IPS DF 4.7 (cell line): ENCODE measurements around the gene DAZAP1.

ENCODE experiments used
- DNase-seq: peaks from one replicate; pipeline ENCODE4 v3.0.0-alpha.2; 2013; ENCODE audit warnings: low spot score; ENCODE audit errors: extremely low read depth

Gene DAZAP1

DNA sequence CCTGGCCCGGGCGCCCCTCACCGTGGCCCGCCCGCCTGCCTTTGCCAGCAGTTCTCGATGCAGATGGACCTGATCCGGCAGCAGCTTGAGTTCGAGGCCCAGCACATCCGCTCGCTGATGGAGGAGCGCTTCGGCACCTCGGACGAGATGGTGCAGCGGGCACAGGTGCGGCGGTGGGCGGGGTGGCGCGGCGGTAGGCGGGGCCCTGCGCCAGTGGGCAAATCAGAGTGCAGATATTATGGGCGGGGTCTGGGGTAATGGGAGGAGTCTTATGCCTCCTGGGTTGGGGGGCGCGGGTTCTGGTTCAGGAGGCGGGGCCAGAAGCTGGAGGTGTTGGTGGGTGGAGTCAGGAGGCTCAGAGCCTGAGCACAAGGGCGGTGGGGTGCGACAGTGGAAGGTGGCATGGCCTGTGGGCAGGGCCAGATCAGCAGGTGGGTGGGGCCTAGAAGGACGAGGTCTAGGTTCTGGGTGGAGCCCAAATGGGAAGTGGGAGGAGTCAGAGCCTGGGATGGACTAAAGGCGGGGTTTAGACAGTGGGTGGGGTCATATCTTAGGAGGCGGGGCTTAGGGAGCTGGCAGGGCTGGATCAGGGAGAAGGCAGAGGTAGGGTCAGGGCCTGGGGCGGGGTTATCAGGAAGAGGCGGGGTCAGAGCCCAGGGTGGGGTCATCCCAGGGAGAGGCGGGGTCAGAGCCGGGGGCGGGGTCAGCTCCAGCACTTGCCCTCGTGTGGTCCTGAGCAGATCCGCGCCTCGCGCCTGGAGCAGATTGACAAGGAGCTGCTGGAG is 48.1 kb downstream of the DAZAP1 start:
- DNase-seq = no peak

DNA sequence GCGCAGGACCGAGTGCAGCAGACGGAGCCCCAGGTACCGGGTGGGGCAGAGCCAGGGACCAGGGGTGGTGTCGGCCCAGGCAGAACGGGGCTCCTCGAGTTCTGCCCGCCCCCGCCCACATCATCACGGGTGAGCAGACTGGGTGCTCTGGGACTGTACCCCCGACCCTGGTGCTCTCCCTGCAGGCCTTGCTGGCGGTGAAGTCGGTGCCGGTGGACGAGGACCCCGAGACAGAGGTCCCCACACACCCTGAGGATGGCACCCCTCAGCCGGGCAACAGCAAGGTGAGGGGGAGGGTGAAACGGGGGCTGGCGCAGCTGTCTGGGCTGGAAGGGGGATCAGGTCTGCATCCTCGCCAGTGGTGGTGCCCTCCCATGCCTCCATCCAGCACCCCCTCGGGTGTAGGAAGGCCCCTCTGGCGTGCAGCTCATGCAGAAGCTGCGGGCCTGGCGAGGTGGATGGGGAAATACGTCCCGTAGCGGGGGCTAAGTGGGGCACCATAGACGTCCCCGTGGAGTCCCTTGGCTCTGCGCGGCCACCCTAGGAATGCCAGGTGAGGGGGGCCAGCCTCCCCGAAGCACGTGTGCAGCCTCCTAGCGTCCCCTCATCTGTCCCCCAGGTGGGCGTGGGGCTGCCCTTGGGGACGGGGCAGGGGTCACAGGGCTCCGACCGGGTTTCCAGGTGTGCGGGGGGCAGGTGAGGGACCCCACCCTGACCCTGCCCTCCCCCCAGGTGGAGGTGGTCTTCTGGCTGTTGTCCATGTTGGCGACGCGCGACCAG is 48.9 kb downstream of the DAZAP1 start:
- no peak for DNase-seq

DNA sequence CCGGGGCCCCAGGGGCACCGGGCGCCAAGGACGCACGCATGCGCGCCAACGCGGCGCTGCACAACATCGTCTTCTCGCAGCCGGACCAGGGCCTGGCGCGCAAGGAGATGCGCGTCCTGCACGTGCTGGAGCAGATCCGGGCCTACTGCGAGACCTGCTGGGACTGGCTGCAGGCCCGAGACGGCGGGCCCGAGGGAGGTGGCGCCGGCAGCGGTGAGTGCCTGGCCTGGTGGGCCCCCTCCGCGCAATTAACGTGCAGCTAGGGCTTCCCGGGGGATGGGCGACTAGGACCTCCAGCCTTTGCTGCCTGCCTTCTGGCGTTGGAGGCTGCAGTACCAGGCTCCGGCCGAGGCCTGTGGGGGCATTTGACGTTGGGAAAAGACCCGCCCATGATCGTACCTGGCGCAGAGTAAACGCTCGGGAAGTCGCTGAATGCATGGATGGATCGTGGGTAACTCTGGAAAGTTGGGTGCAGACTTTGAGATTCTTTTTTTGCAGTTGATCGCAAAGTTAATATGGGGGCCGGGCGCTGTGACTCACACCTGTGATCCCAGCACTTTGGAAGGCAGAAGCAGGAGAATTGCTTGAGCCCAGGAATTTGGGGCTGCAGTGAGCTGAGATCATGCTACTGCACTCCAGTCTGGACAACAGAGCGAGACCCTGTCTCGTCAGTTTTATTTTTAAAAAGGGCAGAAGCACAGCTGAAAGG is 49.8 kb downstream of the DAZAP1 start:
- no peak for DNase-seq

DNA sequence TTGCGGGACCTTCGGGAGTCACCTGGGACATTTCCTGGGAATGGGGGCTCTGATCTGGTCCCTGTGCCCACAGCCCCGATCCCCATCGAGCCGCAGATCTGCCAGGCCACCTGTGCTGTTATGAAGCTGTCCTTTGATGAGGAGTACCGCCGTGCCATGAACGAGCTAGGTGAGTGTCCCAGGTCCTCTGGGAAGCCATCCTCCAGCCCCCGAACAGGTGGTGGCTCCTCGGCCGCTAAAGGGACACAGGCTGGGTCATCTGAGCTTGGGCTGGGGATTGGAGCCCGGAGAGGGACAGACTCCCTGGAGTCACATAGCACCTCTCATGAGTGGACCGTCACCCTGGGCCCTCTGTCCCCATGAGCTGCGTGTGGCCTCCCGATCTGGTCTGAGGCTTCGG is 50.5 kb downstream of the DAZAP1 start:
- DNase-seq = no peak

DNA sequence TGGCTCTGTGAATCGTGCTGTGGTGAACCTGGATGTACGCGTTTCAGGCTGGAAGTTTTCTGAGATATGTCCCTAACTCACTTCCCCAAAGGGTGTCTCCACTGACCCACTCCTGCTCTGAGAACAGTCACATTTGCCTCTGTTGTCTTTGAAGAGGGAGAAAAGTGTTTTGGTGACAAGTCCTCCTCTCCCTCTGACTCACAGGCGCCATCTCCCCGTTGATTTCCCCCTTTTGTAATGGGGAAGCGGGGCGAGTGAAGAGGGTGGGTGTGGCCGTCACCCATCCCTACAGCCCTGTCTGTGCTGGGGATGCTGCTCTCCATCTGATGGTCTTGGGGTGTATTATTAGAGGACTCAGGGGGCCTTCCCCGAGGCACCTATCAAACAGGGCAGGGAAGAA is 52.1 kb downstream of the DAZAP1 start:
- DNase-seq = no peak

DNA sequence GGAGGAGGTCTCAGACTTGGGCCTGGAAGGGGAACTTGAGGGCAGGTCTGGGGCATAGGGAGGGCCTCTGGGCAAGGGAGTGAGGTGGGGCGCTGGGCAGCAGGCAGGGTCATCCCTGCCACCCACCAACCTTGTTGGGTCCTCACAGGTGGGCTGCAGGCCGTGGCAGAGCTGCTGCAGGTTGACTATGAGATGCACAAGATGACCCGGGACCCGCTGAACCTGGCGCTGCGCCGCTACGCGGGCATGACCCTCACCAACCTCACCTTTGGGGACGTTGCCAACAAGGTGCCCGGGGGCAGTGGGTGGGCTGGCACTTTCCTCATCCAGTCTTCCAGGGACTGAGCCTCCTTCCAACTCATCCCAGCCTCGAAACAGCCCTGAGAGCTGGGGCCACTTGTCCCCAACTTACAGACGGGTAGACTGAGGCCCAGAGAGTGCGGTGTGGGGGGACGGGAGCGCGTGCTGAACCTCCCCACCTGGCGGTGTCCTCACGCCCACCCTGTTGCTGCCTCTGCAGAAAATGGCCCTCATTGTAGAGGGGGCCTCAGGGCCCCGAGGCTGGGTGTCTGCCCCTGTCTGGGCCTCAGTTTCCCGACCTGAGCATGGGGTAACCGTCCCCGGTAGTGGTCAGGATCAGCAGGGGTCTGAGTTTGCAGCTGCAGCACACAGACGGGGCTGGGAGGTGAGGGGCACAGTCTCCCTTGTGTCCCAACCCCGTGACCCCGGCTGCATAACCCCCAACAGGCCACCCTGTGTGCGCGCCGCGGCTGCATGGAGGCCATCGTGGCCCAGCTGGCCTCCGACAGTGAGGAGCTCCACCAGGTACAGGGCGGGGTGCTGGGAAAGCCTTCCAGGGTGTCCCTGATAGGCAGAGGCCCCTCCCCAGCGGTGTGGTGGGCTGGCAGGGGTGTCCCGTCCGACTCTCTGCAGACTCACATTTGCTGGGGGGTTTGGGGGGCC is 52.9 kb downstream of the DAZAP1 start:
- DNase-seq = no peak

DNA sequence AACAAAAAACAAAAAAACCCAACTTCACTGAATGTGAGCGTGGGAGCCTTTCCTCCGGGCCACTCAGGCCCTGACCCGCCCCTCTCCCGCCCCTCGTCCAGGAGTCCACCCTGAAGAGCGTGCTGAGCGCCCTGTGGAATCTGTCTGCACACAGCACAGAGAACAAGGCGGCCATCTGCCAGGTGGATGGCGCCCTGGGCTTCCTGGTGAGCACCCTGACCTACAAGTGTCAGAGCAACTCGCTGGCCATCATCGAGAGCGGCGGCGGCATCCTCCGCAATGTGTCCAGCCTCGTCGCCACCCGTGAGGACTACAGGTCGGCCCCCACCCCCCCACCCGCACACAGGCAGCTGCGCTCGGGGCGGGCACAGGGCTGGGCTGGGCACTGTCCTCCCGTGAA is 54.5 kb downstream of the DAZAP1 start:
- no peak for DNase-seq

DNA sequence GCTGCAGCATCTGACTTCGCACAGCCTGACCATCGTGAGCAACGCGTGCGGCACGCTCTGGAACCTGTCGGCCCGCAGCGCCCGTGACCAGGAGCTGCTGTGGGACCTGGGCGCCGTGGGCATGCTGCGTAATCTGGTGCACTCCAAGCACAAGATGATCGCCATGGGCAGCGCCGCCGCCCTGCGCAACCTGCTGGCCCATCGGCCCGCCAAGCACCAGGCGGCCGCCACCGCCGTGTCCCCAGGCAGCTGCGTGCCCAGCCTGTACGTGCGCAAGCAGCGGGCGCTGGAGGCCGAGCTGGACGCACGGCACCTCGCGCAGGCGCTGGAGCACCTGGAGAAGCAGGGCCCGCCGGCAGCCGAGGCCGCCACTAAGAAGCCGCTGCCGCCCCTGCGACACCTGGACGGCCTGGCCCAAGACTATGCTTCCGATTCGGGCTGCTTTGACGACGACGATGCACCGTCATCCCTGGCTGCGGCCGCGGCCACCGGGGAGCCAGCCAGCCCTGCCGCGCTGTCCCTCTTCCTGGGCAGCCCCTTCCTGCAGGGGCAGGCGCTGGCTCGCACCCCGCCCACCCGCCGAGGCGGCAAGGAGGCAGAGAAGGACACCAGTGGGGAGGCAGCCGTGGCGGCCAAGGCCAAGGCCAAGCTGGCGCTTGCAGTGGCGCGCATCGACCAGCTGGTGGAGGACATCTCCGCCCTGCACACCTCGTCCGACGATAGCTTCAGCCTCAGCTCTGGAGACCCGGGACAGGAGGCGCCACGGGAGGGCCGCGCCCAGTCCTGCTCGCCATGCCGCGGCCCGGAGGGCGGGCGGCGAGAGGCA is 58.0 kb downstream of the DAZAP1 start:
- DNase-seq = no peak

DNA sequence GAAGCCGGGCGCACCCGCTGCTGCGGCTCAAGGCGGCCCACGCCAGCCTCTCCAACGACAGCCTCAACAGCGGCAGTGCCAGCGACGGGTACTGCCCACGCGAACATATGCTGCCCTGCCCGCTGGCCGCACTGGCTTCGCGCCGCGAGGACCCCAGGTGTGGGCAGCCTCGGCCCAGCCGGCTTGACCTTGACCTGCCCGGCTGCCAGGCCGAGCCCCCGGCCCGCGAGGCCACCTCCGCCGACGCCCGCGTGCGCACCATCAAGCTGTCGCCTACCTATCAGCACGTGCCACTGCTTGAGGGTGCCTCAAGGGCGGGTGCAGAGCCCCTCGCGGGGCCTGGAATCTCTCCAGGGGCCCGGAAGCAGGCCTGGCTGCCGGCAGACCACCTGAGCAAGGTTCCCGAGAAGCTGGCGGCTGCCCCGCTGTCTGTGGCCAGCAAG is 58.7 kb downstream of the DAZAP1 start:
- DNase-seq = no peak

DNA sequence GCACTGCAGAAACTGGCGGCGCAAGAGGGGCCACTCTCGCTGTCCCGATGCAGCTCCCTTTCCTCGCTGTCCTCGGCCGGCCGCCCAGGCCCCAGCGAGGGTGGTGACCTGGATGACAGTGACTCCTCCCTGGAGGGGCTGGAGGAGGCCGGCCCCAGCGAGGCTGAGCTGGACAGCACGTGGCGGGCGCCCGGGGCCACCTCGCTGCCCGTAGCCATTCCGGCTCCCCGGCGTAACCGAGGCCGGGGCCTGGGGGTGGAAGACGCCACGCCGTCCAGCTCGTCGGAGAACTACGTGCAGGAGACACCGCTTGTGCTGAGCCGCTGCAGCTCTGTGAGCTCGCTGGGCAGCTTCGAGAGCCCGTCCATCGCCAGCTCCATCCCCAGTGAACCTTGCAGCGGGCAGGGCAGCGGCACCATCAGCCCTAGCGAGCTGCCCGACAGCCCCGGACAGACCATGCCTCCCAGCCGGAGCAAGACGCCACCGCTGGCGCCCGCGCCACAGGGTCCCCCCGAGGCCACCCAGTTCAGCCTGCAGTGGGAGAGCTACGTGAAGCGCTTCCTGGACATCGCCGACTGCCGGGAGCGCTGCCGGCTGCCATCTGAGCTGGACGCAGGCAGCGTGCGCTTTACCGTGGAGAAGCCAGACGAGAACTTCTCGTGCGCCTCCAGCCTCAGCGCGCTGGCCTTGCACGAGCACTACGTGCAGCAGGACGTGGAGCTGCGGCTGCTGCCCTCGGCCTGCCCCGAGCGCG is 59.3 kb downstream of the DAZAP1 start:
- no peak for DNase-seq

DNA sequence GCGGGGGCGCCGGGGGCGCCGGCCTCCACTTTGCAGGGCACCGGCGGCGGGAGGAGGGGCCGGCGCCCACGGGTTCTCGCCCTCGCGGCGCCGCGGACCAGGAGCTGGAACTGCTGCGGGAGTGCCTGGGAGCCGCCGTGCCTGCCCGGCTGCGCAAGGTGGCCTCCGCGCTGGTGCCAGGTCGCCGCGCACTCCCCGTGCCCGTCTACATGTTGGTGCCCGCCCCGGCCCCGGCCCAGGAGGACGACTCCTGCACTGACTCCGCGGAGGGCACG is 59.8 kb downstream of the DAZAP1 start:
- no peak for DNase-seq

DNA sequence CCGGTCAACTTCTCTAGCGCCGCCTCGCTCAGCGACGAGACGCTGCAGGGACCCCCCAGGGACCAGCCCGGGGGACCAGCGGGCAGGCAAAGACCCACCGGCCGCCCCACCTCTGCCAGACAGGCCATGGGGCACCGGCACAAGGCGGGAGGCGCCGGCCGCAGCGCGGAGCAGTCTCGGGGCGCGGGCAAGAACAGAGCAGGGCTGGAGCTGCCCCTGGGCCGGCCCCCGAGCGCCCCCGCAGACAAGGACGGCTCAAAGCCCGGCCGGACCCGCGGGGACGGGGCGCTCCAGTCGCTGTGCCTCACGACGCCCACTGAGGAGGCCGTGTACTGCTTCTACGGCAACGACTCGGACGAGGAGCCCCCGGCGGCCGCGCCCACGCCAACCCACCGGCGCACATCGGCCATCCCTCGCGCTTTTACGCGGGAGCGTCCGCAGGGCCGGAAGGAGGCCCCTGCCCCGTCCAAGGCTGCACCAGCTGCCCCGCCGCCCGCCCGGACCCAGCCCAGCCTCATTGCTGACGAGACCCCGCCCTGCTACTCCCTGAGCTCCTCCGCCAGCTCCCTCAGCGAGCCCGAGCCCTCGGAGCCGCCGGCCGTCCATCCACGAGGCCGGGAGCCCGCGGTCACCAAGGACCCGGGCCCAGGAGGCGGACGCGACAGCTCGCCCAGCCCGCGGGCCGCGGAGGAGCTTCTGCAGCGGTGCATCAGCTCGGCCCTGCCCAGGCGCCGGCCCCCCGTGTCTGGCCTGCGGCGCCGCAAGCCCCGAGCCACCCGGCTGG is 60.3 kb downstream of the DAZAP1 start:
- no peak for DNase-seq

DNA sequence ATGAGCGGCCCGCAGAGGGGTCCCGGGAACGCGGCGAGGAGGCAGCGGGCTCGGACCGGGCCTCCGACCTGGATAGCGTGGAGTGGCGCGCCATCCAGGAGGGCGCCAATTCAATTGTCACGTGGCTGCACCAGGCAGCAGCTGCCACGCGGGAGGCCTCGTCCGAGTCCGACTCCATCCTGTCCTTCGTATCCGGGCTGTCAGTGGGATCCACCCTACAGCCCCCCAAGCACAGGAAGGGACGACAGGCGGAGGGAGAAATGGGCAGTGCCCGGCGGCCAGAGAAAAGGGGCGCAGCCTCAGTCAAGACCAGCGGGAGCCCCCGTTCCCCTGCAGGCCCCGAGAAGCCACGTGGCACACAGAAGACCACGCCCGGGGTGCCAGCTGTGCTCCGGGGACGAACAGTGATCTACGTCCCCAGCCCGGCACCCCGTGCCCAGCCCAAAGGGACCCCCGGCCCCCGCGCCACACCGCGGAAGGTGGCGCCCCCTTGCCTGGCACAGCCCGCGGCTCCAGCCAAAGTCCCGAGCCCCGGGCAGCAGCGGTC is 61.0 kb downstream of the DAZAP1 start:
- no peak for DNase-seq

DNA sequence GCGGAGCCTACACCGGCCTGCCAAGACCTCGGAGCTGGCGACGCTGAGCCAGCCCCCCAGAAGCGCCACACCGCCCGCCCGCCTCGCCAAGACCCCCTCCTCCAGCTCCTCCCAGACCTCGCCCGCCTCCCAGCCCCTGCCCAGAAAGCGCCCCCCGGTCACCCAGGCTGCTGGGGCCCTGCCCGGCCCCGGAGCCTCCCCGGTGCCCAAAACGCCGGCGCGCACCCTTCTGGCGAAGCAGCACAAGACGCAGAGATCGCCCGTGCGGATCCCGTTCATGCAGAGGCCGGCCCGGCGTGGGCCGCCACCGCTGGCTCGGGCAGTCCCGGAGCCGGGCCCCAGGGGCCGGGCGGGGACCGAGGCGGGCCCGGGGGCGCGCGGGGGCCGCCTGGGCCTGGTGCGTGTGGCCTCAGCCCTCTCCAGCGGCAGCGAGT is 61.5 kb downstream of the DAZAP1 start:
- DNase-seq = no peak

DNA sequence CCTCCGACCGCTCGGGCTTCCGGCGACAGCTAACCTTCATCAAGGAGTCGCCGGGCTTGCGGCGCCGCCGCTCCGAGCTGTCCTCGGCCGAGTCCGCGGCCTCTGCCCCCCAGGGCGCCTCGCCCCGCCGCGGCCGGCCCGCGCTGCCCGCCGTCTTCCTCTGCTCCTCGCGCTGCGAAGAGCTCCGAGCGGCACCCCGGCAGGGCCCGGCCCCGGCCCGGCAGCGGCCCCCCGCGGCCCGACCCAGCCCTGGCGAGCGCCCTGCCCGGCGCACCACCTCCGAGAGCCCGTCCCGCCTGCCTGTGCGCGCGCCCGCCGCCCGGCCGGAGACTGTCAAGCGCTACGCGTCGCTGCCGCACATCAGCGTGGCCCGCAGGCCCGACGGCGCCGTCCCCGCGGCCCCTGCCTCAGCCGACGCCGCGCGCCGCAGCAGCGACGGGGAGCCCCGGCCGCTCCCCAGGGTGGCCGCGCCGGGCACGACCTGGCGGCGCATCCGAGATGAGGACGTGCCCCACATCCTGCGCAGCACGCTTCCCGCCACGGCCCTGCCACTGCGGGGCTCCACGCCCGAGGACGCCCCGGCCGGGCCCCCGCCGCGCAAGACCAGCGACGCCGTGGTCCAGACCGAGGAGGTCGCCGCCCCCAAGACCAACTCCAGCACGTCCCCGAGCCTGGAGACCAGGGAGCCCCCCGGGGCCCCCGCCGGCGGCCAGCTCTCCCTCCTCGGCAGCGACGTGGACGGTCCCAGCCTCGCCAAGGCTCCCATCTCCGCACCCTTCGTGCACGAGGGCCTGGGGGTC is 62.1 kb downstream of the DAZAP1 start:
- DNase-seq = no peak

DNA sequence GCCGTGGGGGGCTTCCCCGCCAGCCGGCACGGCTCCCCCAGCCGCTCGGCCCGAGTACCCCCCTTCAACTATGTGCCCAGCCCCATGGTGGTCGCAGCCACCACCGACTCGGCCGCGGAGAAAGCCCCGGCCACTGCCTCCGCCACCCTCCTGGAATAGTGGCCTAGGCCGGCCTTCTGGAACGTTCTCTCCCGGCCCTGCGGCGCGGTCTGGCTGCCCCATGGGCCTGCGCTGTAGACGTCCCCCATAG is 62.6 kb downstream of the DAZAP1 start:
- no peak for DNase-seq

DNA sequence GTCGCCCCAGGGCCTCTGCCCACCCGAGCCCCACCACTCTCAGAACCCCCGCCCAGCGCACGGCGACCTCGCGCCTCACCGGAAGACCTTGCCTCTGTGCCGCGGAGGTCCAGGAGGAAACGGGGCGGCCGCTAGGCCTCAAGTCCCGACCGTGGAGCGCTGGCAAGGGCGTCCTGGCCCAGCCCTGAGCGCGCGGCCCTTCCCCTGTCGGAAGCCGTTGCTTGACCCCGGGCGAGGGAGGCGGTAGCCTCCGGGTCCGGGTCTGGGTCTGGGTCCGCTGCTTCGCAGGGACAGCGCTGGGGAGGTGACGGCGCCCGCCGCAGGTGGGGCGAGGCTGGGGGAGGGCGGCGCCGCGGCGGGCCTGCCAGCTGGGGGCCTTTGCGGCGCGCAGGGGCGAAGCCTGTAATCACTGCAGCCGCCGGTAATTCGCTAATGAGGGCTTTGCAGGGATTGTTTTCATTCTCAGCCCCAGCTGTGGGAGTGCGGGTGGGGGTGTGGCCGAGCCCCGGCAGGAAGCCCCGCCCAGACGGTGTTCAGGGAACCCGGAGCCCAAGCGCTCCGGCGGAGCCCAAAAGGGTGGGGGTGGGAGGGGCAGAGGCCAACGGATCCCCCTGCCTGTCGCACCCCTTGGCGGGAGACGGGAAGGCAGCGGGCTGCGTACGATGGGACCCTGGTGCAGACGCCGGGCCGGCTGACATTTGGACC is 63.1 kb downstream of the DAZAP1 start:
- DNase-seq = no peak
